ENCODE measurements around the gene ATG4B. TPM values are rescaled to one million over a fixed set of nuclear protein-coding genes. Genes with fewer than 3 reads are reported as not detected.
"Not testable (repeated sequence)": the region's sequence is repeated elsewhere in the genome, so short reads cannot be mapped to it uniquely, and the experiment has no call there.

The ATG4B gene
- total RNA-seq = 100 to 1,000 TPM in 2 of 4 donors, 10 to 100 TPM in 2; 61.8 to 146 (median 87.2) TPM

DNA sequence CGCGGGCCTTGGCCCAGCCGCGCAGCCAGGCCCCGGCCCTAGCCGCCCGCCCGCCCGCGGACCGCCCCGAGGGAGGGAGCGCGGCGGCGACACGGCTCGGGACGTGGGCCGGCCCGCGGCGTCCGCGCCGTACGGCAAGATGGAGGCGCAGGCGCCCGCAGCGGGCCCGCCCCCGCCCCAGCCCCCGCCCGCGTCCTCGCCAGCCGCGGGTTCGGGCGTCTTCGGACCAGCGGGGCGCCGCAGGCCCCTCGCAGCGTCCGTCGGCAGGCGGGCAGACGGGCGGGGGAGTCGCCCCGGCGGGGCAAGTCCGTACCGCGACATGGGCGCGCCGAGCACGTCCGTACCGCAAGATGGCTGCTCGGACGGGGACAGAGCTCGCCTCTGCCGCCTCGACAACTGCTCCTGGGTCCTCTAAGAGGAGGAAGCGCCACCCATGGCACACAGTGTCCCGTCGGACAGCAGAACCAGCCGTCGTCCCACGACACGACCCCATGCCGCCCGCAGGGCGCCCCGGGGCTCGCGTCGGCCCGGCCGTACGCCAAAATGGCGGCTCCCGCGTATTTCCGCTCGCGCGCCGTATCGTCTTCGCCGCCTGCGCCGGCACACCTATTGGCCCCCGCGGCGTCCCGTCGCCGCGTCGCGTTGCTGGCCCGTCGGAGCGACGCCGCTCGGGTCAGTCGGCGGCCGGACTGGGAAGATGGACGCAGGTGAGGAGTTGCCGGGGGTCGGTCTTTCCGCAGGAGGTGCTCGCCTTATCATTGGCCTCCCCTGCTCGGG is at the start of gene ATG4B, which contains the start of gene THAP4:
Gene ATG4B, plus strand, starts transcription at position 676 of the 777 bp plus-strand sequence. Its CDS starts 22 bp downstream, at position 698.
Gene THAP4, minus strand, starts transcription at position 141 of the 777 bp plus-strand sequence. CDS start 141 bp downstream, outside the sequence.
- H3K9me3 ChIP-seq = no peaks in the 10 kb centered on the region
- H3K4me1 ChIP-seq = peaks cover 0 to 63% (median 28%) of the 10 kb centered on the region in 4 donors
- 0% methylated on average over 61 of the region's 123 CpGs; no CpG with 5 or more reads in 1 of the 2 donors for WGBS, 2 donors
- DNase-seq (ENCODE audit: low spot score in 2 of 2) = peak; percentile 55 to 67
- peak within 1 kb of the TSS; percentile 96 to 100 (median 98) for H3K27ac ChIP-seq
- peak; percentile 47 to 49 for TF ChIP-seq POLR2A (IDR thresholded peaks at IDR 0.05)
- peak in 1 of 2 donors; percentile 93 for TF ChIP-seq EP300 (IDR thresholded peaks at IDR 0.05)
- peak in 2 of 5 experiments; percentile 29 to 48 for TF ChIP-seq CTCF (IDR thresholded peaks at IDR 0.05)
- H3K27me3 ChIP-seq = no peaks in the 10 kb centered on the region
- peaks cover 0 to 18% (median 0%) of the 10 kb centered on the region in 3 donors for H3K36me3 ChIP-seq
- peak within 1 kb of the TSS; percentile 75 to 96 (median 94) for H3K4me3 ChIP-seq

DNA sequence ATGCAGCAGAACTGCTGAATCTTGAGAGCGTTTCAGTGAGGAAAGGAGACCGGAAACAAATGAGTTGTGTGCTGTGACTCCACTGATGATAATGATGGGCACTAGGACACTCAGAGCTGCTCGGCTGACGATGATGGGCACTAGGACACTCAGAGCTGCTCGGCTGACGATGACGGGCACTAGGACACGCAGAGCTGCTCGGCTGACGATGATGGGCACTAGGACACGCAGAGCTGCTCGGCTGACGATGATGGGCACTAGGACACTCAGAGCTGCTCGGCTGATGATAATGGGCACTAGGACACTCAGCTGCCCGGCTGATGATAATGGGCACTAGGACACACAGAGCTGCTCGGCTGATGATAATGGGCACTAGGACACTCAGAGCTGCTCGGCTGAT is 47.6 kb upstream of the ATG4B start:
- DNase-seq (ENCODE audit: low spot score in 2 of 2); H3K27me3 ChIP-seq; H3K4me1 ChIP-seq; H3K4me3 ChIP-seq; H3K27ac ChIP-seq: not testable (repeated sequence)
- WGBS, 2 donors = 77 to 87% methylated on average over 17 of the region's 17 CpGs
- H3K9me3 ChIP-seq = peaks cover 0 to 39% (median 11%) of the 10 kb centered on the region in 4 donors
- peaks cover 0 to 99% (median 0%) of the 10 kb centered on the region in 3 donors for H3K36me3 ChIP-seq

DNA sequence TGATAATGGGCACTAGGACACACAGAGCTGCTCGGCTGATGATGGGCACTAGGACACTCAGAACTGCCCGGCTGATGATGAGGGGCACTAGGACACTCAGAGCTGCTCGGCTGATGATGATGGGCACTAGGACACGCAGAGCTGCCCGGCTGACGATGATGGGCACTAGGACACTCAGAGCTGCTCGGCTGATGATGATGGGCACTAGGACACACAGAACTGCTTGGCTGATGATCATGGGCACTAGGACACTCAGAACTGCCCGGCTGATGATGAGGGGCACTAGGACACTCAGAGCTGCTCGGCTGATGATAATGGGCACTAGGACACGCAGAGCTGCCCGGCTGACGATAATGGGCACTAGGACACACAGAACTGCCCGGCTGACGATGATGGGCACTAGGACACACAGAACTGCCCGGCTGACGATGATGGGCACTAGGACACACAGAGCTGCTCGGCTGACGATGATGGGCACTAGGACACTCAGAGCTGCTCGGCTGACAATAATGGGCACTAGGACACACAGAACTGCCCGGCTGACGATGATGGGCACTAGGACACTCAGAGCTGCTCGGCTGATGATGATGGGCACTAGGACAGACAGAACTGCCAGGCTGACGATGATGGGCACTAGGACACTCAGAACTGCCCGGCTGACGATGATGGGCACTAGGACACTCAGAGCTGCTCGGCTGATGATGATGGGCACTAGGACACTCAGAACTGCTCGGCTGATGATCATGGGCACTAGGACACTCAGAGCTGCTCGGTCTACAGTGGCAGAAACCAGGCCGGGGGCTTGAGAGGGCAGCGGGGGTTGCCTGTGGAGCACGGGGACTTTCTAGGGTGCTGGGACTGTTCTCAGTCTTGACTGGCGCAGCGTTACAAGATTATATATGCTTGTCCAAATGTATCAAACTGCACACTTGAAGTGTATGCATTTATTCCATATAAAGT is 46.7 kb upstream of the ATG4B start:
- peaks cover 0 to 34% (median 11%) of the 10 kb centered on the region in 4 donors for H3K9me3 ChIP-seq
- 84 to 85% methylated on average over 32 to 33 of the region's 33 CpGs for WGBS, 2 donors
- not testable (repeated sequence) for H3K27me3 ChIP-seq; H3K27ac ChIP-seq; H3K4me3 ChIP-seq; DNase-seq (ENCODE audit: low spot score in 2 of 2); H3K4me1 ChIP-seq
- H3K36me3 ChIP-seq = peaks cover 0 to 99% (median 0%) of the 10 kb centered on the region in 3 donors

DNA sequence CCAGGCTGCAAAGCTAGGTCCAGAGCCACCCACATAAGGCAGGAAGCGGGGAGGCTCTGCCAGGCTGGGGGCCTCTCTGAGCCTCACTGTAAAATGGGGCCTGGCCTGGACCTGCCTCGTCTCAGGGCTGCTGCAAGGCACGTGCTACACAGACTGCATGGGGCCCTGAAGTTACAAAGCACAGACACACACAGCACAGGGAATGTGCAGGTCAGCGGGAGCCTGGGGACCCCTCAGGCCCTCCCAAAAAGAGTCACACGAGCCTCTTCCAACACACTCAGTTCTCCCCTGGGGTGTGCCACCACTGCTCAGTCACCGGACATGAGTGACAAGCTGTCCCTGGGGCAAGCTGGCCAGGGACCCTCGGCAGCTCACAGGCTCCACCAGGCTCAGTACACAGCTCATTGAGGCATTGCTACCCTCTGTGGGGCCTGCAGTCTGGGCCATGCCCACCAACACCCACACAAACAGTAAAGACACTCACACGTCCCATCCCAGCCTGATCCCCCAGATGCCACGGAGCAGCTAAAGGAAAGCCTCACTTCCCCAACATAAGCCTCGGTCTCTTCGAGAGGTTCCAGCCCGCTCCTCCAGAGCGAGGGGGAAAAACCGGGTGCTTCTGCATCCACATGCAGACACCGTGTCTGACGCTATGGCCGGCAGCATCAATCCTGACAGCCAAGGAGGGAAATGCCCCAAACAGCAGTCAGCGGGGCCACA is 45.2 kb upstream of the ATG4B start:
- Histone ChIP-seq H3K9me3 (peaks cover 0 to 19% (median 5%) of the 10 kb centered on the region in 4 donors), H3K4me1 (no peaks in the 10 kb centered on the region), H3K27me3 (no peaks in the 10 kb centered on the region), H3K36me3 (peaks cover 0 to 99% (median 0%) of the 10 kb centered on the region in 3 donors), H3K4me3 (no peak overlapping the region), H3K27ac (no peak overlapping the region)
- 84 to 90% methylated on average over 15 to 18 of the region's 18 CpGs for WGBS, 2 donors
- DNase-seq (ENCODE audit: low spot score in 2 of 2) = no peak
- TF ChIP-seq CTCF (IDR thresholded peaks at IDR 0.05) = no peak
- no peak for TF ChIP-seq POLR2A (IDR thresholded peaks at IDR 0.05)
- no peak for TF ChIP-seq EP300 (IDR thresholded peaks at IDR 0.05)

- H3K4me1 ChIP-seq = no peaks in the 10 kb centered on the region
- H3K36me3 ChIP-seq = peaks cover 0 to 98% (median 0%) of the 10 kb centered on the region in 3 donors
- H3K27me3 ChIP-seq = no peaks in the 10 kb centered on the region
- WGBS, 2 donors = 88 to 95% methylated on average over 16 of the region's 16 CpGs
- no peak overlapping the region for H3K4me3 ChIP-seq
- no peak for DNase-seq (ENCODE audit: low spot score in 2 of 2)
- peaks cover 0 to 9% (median 2%) of the 10 kb centered on the region in 4 donors for H3K9me3 ChIP-seq
- no peak for TF ChIP-seq POLR2A (IDR thresholded peaks at IDR 0.05)
- TF ChIP-seq CTCF (IDR thresholded peaks at IDR 0.05) = no peak
- no peak for TF ChIP-seq EP300 (IDR thresholded peaks at IDR 0.05)
- no peak overlapping the region for H3K27ac ChIP-seq
Measured at GRCh38 chr2:241593271-241593670, 44.2 kb upstream of the ATG4B start.
